Stimulated activated naive CD4-positive, alpha-beta T cell (primary cell): Measurements from ENCODE around the gene ABI3BP.

ENCODE experiments used
- DNase-seq, 6 experiments: peaks; one replicate each; lab custom pipeline; 2025; lab: John Stamatoyannopoulos, UW

The ABI3BP gene

GRCh38 chr3:100882571-100882984, 110.6 kb downstream of the ABI3BP start:
- DNase-seq: no peak

GRCh38 chr3:100880845-100881244, 112.4 kb downstream of the ABI3BP start:
- DNase-seq: no peak

GRCh38 chr3:100880072-100880471, 113.1 kb downstream of the ABI3BP start:
- DNase-seq: no peak

- DNase-seq: no peak
Observed at GRCh38 chr3:100879195-100879810, 113.9 kb downstream of the ABI3BP start.

- no peak for DNase-seq
Observed at GRCh38 chr3:100877286-100877685, 115.9 kb downstream of the ABI3BP start.

DNA sequence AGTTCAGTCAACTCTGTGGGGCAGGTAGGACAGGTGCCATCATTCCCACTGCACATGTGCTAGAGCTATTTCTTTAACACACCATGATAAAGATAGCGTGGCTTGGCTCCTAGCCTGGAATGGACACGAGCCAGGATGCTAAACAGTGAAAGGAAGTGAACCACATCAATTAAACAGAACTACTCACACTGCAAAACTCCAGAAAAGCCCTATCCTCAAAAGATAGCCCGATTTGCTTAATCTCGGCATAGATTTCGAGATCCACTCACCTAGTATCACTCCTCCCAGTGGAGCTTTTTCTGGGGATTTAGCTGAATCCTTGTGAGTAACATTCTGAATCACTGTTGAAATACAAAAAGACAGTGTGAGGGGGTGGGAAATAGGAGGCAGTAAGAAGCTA, 118.0 kb downstream of the ABI3BP start:
- DNase-seq: no peak

GRCh38 chr3:100873611-100874010, 119.6 kb downstream of the ABI3BP start:
- DNase-seq: no peak

- DNase-seq: no peak
Observed at GRCh38 chr3:100871306-100871705, 121.9 kb downstream of the ABI3BP start.

DNA sequence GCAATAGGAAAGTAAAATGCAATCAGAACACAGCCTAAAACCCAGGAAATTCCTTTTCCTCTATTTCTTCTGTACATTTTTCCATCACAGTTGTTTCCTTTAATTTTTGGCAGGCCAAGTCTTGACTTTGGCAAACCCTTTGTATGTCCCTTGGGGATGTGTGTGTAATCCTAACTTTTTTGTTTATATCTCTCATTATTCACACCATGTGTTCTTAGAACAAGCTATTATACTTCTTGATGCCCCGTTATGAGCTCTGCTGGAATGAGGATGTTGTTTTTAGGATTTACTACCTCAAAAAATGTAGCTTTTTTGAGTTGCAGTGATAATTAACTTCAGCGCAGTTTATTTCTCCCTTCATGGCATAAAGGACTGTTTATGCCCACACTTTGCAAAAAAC, 123.4 kb downstream of the ABI3BP start:
- DNase-seq: no peak

- DNase-seq: no peak
Observed at GRCh38 chr3:100868894-100869293, 124.3 kb downstream of the ABI3BP start.

- no peak for DNase-seq
Observed at GRCh38 chr3:100868096-100868495, 125.1 kb downstream of the ABI3BP start.

GRCh38 chr3:100865442-100865841, 127.8 kb downstream of the ABI3BP start:
- DNase-seq: no peak

DNA sequence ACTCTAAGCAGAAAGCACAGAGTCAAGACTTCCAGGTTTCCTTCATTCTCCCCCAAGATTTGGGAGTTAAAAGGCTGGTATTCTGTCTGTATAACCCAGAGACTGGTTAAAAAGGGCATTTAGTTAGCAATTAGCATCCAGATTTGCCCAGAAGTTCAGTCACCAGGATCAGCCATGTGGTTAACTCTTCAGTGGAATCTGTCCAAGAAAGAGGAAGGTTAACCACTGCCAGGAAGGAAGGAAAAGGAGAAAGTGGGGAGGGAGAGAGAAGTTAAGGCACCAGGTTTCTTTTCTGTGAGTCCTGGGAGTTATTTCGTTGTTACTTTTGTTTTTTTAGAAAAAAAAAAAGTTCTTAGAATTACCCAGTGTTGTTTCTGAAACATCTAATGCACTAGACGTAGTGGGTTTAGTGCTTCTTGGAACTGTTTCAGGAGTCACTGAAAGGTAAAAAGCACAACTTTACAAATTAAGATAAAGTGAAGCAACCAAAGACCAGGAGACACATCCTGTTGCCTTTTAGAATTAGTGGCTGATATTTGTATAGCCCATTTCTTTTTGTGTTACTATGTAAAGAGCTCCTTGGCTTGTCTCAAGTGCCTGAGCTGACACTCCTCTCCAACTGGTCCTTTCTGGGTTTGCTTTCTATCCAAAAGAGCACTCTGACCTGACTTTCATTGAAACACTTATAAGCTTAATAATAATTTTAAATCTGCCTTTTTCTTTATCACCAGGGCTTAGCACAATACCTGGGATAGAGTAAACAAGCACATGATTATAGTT, 128.6 kb downstream of the ABI3BP start:
- no peak for DNase-seq

DNA sequence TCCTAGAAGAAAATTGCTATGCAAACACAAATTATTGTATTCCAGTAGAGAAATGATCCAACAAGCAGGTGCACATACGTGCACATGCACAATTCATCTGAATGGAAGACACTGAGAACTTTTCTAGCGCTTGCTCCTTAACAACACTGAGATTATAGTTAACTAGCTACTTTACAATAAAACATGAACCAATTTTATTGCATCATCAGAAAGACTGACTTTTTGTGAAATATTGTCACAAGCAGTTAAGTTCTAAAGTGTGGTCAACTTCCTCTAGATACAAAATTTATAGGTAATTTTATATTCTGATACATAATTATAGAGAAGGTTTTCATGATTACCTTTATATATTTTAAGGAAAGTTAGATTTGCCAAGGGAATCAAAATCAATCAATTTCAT, 135.4 kb downstream of the ABI3BP start:
- no peak for DNase-seq

- DNase-seq: no peak
Observed at GRCh38 chr3:100856821-100857220, 136.4 kb downstream of the ABI3BP start.

- peak in 1 of 6 experiments; percentile 11 for DNase-seq
Observed at GRCh38 chr3:100852840-100853239, 140.4 kb downstream of the ABI3BP start.

GRCh38 chr3:100850701-100851100, 142.5 kb downstream of the ABI3BP start:
- DNase-seq: no peak

GRCh38 chr3:100850156-100850555, 143.1 kb downstream of the ABI3BP start:
- no peak for DNase-seq

DNA sequence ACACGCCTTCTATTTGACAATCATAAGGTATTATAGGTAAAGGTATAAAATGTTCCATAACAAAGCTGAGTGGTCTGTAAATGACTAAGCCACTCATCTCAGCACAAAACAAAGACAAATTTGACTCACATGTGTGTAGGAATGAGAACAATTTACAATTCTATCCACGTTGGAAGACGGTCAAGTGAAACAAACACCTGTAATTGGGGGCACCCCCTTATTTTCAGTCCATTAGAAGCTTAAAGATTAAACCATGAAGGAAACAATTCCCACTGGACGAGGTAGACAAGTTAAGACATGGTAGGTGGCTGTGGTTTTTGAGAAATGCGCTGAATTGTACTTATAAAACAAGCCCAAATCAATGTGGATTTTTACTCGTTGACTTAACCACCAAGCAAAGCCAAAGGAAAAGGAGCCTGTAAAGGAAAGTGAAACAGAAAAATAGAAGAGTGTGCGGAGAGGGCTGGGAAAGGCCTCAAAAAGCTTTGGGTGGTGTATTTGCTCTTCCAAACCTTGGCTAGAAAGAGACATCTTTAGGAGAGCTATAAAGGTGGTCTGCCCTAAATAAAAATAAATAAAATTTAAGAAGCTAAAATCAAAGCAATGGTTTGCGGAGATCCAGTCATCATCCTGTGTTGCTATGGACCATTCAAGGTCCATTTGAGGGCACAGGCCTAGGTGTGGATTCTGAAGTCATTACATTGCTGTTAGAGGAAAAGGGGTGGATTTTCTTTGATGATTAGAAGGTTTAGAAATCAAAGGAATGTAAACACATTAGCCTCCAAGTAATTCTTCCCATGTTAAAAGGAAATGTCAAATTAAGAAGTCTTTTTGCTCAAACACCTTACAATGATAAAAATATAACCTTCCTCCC, 148.9 kb downstream of the ABI3BP start:
- DNase-seq: no peak

DNA sequence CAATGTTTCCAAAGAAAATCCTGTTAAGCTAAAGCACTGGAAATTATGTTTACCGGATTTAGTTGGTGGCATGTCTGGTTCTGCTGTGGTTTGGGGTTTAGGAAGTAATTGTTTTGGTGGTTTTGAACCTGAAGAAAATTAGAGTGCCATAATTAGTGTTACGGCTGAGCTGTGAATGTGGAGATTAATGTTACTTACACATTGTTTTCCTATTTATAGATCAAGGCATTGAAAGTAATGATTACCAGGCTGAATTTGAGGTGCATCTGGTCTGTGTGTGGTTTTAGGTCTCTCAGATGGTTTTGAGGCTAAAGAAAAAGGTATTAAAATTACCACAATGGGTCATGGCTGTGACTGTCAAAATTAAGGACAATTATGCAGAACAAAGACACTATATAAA, 155.1 kb downstream of the ABI3BP start:
- DNase-seq: no peak

DNA sequence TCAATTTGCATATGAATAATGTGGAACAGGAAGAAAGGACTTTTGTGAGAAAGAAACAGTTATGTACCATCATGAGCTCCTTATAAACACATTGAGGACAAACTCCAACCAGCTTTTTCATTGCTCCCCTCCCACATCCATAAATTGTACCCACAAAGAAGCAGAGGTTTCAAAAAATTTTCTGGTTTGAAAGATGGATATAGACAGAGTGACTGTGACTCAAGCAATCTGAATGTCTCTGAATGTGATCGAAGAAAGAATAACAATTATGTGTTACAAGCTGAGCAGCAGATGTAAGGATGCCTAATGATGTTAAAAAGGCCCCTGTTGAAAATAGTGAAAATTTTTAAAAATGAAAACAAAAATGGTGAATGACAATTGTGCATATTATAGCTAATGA, 156.6 kb downstream of the ABI3BP start:
- no peak for DNase-seq

DNA sequence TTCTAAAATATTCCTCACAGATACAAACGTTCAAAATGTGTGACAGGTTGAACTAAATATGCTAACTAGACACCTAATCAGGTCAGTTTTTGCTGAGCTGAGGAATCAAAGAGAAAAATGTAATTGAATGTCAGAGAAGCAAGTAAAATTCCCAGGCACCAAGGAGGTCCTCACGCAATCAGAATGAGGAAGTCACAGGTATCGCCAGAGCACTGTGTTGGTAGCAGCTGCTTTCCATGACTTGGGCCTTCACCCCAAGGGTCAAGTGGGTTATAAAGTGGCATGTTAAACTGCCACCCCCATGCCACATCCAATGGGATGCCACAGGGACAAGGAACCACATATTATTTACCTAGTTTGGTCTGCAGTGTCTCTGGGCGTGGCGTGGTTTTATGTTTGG, 158.9 kb downstream of the ABI3BP start:
- no peak for DNase-seq

GRCh38 chr3:100833483-100833882, 159.7 kb downstream of the ABI3BP start:
- no peak for DNase-seq
